Choroid plexus epithelial cell (primary cell): ENCODE measurements around the gene FGL2.
"Not testable (repeated sequence)": the region's sequence is repeated elsewhere in the genome, so short reads cannot be mapped to it uniquely, and the experiment has no call there.

Experiments
- DNase-seq: peaks from one replicate; pipeline ENCODE4 v3.0.0-alpha.2; 2010; ENCODE audit warnings: low read depth
- H3K4me3 ChIP-seq: 2 replicates; pipeline ENCODE4 v1.5.1; 2011; ENCODE audit warnings: low read depth, mild to moderate bottlenecking, control low read depth, low read length, moderate library complexity
- CTCF ChIP-seq: conservative IDR thresholded peaks from 2 replicates; pipeline ENCODE4 v1.5.1; 2011; ENCODE audit warnings: low read depth, mild to moderate bottlenecking, control low read depth, inconsistent platforms, low read length, moderate library complexity

The FGL2 gene

GRCh38 chr7:77184990-77185389 lies 14.6 kb downstream of the FGL2 start:
- H3K4me3 ChIP-seq, result no peak overlapping the region
- TF ChIP-seq CTCF, result no peak
- DNase-seq, result no peak

GRCh38 chr7:77184463-77184862 lies 15.2 kb downstream of the FGL2 start:
- no peak for TF ChIP-seq CTCF
- no peak overlapping the region for H3K4me3 ChIP-seq
- no peak for DNase-seq

DNA sequence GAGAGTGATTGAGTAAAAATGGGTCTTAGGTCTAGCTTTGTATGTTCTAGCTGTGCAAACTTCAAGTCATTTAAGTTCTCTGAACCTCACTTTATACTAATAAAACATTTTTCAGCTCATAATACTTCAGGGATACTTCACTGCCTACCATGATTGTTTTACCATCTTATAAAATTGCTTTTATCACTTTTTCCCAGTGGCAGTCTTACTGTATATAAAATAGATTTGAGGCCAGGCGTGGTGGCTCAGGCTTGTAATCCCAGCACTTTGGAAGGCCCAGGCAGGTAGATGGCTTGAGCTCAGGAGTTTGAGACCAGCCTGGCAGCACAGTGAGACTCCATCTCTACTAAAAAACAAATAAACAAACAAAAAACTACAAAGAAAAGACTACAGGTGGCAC lies 17.4 kb downstream of the FGL2 start:
- DNase-seq, result no peak
- no peak for TF ChIP-seq CTCF

DNA sequence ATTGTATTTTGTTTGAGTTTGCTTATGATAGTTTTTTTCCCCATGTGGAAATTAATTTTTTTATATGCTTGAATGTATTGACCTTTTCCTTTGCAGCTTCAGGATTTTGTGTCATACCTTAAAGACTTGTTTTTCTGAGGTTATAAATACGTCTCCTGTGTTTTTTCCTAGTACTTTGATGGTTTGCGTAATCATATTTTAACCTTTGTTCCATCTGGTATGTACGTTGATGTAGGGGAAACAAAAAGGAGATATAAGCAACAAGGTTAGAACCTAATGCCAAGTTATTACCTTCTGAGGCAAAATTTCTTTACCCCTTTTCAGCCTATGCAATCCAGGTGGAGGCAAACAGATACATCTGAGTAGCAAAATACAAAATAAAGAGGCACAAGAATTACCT lies 17.9 kb downstream of the FGL2 start:
- no peak overlapping the region for H3K4me3 ChIP-seq
- no peak for TF ChIP-seq CTCF
- no peak for DNase-seq

More for the DNA sequence above, 17.4 kb downstream of the FGL2 start:
- no peak overlapping the region for H3K4me3 ChIP-seq

- H3K4me3 ChIP-seq, result no peak overlapping the region
- no peak for TF ChIP-seq CTCF
- no peak for DNase-seq
Measured at GRCh38 chr7:77181015-77181595, 18.5 kb downstream of the FGL2 start.

- not testable (repeated sequence) for DNase-seq, H3K4me3 ChIP-seq
Measured at GRCh38 chr7:77178024-77178423, 21.6 kb downstream of the FGL2 start.

- not testable (repeated sequence) for H3K4me3 ChIP-seq, DNase-seq
Measured at GRCh38 chr7:77177321-77177904, 22.2 kb downstream of the FGL2 start.

DNA sequence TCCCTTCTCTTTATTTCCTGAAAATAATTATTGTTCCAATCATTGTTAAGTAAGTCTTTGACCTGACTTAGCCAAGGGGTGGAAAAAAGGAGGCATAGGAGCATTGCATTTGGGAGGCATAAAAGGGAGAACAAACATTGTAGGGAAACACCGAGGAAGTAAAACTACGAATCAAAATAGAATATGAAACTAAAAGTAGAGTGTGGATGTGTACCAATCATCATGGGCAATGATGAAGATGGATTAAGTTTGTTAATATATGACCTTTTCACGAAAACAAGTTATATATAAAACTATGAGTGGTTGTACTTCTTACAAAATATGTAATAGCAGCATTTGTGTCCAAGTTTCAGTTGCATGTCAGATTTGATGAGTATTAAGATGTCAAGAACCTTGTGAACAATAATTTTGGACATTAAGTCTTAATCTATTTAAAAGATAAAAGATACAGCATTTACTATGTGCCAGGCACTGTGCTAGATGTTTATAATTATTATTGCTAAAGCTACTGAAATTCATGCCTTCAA lies 24.3 kb downstream of the FGL2 start:
- not testable (repeated sequence) for H3K4me3 ChIP-seq, DNase-seq

DNA sequence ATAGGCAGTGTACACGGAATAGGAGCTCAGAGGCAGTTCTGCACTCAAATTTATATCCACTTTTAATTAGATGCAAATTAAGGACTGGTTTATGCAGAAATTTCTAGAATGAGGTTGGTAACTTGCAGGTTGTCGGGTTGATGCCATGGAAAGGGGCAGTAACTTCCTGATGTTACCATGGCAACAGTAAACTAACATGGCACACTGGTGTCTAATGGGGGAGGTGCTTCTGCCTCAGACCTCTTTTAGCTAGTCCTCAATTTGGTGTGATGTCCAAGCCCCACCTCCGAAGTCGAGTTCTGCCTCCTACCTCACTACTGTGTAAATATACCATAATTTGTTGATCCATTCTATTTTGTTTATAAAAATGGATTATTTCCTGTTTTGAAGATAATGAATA lies 25.2 kb downstream of the FGL2 start:
- not testable (repeated sequence) for H3K4me3 ChIP-seq, DNase-seq

DNA sequence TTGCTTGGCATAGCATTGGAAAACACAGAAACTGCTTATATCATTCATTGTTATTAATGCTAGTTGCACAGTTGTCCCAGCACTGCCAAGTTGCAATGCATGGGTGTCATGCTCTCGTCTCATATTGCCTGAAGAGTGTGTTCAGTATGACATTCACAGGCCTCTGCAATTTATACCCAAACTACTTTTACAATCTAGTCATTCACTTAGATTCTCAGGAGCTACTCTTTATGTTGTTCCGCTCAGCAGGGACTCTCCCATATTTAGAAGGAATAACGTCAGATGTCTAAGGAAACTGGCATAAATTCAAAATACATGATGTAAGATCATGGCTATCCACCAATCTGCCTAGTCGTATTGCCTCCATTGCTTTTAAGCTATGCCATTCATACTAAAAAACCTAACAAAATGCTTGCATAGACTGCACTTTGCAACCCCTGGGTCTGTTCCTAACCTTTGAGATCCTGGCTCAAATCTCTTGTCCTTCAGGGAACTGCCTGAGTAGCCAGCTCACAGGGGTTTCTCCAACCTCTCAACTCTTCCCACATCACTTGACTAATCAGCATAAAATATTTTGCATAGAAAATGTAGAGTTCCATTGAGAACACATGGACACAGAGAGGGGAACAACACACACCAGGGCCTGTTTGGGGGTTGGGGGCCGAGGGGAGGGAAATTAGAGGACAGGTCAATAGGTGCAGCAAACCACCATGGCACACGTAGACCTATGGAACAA lies 27.0 kb downstream of the FGL2 start:
- peak; percentile 60 for DNase-seq
- H3K4me3 ChIP-seq, result not testable (repeated sequence)

- H3K4me3 ChIP-seq, DNase-seq: not testable (repeated sequence)
Measured at GRCh38 chr7:77171073-77171472, 28.5 kb downstream of the FGL2 start.
